Activated effector memory CD4-positive, alpha-beta T cell treated with anti-CD3 and anti-CD28 coated beads, Interleukin-2, amount 50 U/mL, for 16 hours (primary cell): ENCODE measurements around the gene ADPGK.
"Not testable (repeated sequence)": the region's sequence is repeated elsewhere in the genome, so short reads cannot be mapped to it uniquely, and the experiment has no call there.

Experiments used
- DNase-seq: peaks from one replicate; pipeline ENCODE4 v3.0.0-alpha.2; 2020

ADPGK gene

DNA sequence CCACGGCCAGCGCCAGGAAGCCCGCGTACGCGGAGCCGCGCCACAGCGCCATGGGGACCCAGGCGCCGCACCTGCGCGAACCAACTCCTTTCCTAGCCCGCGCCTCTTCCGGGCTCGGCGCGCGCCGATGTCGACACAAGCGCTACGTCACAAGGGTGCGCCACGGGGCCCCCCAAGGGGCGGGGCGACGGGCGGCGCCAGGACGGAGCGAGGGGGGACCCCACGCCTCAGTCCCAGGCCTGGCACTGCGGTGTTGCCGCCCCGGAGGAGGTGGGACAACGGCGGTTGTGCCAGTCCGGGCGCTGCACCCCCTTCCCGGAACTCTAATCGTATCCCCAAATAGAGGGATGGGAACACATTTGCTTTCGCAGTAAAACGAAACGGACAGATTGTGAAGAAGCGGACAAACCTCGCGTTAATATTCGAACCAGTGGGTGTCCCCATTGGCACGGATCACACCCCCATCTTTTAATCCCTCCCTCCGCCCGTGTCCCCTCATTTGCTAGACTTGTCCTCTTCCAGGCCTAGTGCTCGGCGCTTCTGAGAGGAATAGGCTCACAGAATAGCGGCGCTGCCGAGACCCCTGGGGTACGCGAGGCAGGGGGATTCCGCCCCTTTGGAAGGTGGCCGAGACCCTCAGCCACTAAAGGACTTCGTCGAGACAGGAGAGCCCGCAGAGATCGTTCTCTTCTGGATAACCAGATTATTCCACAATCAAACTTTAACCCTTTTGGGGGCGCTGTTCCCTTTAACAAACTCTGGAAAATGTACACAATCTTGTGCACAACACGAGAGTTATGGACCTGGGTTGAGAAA lies at the start of gene ADPGK:
Gene ADPGK (minus strand): TSS at position 119 of the 816 bp plus-strand sequence. CDS start 67 bp downstream, at position 52.
- DNase-seq, result peak; percentile 98

DNA sequence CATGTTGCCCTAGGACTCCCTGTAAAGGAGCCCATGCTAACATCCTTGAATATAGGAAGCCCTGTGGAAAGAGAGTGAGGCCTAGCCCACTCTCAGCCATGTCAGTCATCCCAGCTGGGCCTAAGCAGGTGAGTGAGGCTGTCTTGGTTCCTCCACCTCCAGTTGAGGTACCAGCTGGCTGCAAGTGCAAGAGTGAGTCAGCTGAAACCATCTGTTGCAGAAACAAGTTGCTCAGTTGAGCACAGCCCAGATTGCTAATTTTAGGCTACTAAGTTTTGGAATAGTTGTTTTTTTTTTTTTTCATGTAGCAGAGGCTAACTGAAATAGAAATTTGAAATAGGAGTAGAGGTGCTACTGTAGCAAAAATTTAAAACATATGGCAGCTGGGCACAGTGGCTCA lies 43.7 kb upstream of the ADPGK start:
- no peak for DNase-seq

DNA sequence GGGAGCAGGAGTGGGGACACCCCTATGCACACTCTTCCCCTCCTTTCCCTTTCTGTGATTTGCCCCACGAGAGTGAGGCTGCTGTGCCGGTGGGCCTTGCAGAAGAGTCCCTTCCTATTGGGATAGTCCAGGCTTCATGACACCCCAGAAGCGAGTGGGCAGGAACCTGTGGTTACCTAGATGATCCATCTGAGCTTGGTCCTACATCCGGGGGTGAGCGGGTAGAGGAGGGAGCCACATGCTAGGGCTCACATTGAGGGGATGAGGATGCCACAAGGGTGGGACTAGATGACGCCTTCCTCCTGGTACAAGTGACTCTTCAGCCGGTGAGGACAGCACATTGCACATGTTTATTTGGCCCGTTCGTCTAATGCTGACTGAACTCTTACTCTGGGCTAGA lies 43.1 kb upstream of the ADPGK start:
- DNase-seq, result no peak

DNA sequence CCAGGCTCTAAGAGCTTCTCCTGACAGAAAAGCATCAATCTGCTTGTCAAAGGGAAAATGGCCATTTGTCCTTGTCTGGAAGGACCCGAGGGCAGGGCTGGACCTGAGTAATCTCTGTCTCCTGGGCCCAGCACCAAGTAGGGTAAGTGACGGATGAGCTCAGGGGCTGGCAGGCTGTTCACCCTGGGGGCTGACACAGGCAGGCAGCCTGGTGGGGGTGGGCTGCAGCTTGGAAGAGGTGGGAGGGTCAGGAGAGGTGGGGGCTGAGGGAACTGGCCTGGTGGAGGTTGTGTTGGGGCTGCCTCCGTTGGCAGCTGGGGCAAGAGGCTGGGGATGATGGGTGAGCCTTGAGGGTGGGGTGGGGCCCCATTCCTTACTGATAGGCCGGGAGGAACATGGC lies 42.3 kb upstream of the ADPGK start:
- no peak for DNase-seq

DNA sequence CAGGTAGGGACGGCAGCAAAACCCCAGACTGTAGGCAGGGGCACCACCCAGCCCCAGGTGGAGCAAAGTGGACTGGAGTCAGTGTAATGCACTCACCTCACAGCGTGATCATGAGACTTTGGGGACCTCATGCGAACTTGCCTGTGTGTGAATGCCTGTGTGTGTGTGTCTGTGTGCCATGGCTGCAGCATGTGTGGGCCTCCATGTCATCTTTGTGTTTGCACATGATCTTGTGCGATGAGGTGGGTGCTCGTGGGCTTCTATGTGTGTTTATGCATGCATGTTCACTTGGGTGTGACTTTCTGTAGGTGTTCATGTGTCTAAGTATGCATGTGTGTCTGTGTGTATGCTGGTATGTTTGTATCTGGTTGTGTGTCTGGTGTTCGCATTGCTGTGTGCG lies 41.2 kb upstream of the ADPGK start:
- no peak for DNase-seq

DNA sequence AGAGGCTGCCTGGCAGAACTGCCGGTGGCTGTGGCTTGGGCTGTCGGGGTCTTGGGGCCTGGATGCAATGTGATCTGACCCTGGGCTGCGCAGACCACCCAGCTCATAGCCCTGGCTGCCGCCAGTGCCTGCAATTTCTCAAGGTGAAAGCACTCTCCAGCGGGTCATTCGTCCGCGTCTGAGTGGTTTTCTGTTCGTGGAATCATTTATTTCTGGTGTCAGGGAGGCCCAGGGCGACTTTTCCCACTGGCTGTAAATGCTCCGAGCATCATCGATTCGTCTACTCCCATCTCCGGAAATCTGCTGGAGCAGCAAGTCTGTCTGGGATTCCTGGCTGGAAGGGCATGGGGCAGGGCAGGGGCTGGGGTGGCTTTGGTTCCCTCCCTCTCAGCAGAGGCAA lies 40.6 kb upstream of the ADPGK start:
- no peak for DNase-seq

DNA sequence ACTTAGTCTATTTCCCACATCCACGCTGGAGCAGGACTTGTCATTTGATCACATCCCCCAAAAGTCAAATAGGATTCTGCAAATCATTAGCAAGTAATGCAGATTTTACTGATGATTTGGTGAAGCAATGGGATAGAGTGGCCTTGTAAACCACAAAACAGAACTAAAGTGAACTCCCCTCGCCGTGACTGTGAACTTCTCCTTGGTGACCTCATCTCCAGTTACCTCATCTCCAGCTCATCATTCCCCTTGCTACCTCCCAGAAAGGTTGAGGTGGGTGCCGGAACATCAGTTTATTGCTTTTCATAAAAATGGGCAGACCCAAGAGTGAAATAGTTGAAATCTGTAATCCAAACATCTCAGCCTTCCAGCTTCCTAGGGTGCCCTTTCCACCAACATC lies 36.7 kb upstream of the ADPGK start:
- DNase-seq, result no peak

DNA sequence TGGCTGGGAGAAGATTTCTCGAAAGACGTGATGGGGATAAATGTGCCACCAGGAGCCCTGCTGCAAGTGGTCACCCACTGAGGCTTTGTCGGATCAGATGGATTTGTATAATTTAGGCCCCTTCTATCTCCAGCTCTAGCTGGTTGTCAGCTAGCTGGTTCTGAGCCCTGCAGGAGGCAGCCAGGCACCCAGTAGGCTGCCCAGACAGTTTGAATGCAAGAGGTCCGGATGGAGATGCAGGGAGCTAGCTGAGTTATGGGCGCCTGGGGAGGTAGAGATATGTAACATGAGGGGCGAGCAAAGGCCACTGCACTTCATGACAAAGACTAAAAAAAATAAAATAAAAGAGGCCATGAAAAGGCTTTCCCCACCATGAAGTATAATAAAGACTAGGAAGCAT lies 35.1 kb upstream of the ADPGK start:
- DNase-seq, result no peak

DNA sequence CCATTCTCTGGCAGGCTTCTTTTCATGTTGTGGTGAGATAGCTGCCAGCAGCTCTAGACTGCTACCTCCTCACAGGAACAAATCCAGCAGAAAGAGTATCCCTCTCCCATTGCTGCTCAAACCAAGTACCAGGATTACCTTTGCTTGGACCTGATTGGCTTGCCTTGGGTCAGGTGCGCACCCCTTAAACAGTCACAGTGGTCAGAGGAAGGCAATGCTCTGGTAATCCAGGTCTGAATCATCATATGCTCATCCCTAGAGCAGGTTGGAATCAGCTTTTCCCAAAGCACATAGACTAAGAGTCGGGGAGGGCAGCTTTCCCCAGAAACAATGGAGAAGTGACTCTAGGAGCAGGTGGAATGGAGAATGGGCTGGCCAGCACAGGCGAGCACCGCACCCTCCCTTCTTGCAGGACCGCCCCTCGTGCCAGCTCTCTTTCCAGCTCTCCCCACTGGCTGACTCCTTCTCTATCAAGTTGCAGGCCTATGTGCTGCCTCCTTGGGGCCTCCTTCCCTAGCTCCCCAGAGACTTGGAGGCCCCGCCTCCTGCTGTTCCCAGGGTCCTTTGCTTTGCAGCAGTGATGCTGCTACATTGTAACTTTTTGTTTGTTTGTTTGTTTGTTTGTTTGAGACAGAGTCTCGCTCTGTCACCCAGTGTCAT lies 29.9 kb upstream of the ADPGK start:
- no peak for DNase-seq

DNA sequence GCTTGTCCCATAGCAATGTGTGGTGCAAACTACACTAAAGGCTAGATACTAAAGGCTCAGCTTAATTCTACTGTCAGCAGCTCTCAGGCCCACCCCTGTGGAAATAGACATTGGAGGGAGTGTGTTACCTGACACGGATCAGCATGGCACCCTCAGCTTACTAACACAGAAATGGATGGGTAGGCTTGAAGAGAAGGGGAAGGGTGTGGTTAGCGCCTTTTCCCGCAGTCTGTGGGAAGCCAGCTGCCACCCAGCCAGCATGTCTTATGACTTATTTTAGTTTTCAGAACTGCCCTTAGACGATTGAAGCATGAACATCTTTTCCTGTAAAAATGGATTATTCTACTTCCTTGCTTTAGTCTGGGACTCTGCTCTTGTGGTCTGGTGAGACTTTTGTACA lies 25.8 kb upstream of the ADPGK start:
- DNase-seq, result no peak

DNA sequence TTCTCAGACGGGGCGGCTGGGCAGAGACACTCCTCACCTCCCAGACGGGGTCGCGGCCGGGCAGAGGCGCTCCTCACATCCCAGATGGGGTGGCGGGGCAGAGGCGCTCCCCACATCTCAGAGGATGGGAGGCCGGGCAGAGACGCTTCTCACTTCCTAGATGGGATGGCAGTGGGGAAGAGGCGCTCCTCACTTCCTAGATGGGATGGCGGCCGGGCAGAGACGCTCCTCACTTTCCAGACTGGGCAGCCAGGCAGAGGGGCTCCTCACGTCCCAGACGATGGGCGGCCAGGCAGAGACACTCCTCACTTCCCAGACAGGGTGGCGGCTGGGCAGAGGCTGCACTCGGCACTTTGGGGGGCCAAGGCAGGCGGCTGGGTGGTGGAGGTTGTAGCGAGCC lies 23.8 kb upstream of the ADPGK start:
- DNase-seq, result not testable (repeated sequence)

DNA sequence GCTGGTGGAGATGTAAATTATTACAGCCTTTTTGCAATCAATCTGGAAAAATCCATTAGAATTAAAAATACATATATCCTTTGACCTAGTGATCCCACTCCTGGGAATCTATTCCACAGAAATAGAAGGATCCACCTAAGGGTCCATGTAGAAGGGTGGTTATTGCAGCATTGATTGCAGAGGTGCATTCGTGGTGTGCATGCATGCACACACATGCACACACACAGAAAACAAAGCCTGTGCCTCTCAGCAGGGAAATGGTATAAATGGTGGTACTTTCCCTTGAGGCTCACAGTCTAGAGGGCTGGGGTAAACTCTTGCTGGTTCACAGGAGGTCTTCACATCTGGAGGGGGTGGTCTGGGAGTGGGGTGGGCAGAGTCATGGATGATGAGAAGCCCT lies 19.4 kb upstream of the ADPGK start:
- no peak for DNase-seq

DNA sequence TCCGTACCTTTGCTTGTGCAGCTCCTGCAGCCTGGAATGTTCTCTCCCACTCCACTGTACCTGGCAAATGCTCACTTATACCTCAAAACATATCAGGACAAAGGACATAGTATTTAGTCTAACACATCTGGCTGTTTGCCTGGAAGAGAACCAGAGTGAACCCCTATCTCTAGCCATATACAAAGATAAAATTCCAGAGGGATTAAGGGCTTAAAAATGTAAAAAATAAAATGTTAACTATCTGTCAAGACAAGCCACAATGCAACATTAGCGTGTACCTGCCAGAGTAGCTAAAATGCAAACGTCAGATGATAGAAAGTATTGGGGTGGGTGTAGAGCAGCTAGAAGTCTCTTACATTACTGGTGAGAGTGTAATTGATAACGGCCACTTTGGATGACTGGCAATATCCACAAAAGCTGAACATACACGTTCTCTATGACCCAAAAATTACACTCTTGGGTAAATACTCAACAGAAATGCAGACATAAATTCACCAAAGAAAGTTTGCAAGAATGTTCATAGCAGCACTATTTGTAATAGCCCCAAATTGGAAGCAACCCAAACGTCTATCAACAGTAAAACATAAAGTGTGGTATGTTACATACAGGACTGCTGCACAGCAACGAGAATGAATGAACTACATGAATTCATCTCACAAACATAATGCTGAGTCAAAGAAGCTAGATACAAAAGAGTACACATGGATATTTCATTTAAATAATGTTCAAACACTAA lies 18.2 kb upstream of the ADPGK start:
- no peak for DNase-seq

DNA sequence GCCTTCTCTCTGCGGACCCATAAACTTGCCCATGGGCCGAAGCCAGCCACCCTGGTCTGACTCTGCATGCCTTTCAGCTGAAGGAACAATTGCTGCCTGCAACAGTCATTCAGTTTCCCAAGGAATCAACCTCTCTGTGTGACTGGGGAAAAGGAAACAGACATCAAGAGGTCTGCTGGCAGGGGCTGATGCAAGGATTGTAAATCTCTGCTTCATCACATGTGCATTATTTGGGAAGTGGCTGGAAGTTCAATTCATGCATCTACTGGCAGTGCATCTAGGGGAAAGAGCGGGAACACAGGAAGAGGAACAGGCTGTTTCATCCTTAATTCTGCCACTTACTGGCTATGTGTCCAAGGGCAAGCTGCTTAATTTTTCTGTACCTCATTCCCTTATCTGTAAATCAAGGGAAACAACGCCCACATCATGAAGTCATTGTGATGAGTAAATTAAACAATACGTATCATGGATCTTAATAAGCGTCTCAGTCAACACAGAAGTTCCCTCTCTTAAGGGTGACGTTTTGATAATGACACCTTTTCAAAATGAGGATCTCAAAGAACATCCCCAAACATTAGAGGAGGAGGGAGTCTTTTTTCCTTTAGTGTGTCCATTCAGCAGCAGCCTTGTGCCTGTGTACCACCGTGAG lies 17.4 kb upstream of the ADPGK start:
- DNase-seq, result no peak

DNA sequence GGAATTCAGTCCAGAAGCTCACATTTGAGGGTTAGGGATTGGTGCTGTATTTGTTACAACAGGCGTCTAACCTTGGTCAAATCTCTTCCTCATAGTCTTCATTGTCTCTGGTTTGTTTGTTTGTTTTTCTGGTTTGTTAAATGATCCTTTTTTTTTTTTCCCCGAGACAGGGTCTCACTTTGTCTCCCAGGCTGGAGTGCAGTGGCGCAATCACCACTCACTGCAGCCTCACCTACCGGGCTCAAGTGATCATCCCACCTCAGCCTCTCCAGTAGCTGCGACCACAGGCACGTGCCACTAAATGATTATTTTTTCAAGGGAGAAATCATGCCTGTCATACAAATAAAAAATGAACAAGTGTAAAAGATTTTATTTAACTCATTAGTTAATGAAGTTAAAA lies 14.3 kb upstream of the ADPGK start:
- no peak for DNase-seq

DNA sequence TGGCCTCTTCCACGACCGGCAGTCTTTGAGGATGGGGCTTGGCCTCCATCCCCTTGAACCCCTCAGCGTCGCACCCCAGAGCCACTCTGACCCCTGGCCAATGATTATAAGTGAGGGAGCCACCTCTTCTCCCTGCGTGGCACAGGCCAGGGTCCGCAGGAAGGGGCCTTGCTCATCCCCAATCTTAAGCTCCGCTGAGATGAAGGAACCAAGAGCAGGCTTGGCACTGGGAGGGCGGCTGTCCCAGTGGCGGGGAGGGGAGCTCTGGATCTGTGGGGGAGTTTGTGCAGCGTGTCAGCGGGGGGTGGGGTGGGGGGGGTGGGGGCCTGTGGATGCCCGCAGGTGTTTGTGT lies 13.8 kb upstream of the ADPGK start:
- DNase-seq, result no peak

DNA sequence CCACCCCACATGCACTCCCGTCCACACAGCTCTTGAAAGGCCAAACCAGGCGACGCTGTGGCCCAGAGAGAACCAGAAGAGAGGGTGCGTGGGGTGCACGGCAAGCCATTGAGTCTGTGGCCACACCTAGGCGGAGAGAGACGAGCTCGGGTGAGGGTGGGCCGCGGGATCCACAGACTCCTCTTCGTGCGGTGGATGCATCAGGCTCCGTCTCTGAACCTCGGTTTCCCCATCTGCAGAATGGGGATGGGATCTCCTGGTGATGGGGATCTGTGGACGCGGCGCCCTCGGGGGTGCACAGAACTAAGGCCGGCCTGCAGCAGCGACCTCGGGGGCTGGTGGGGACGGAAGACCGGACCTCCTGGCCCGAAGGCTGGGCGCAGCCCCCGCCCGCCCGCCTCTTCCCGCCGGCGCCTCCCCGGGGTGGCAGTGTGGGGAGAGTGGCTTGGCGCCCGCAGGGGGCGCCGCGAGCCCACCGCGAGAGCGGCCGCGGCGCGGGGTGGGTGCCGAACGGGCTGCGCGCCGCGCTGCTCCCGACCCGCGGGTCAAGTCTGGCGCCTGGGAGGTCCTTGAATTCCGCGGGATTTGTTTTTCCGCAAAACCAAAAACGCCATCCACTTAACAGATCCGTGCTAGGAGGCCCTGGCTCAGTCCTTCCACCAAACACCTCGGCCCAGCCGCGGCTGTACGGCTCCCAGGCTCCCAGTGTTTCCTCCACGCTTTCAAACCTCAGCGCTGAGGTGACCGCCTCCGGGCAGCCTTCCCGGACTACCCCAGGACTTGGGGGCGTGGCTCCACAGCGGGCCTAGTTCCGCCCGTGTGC lies 13.2 kb upstream of the ADPGK start:
- peak; percentile 79 for DNase-seq

DNA sequence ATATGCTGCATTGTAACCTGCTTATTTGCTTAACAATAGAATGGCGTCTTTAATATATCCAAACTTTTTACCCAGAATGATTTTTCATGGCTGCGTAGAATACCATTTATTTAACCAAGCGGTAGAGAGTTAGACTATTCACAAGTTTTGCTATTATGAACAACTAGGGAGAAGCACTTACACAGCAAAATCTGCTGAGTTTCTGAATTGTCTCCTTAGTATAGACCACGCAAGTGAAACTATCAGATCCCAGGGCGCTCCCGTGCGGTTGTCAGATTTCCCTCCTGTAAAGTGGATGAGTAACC lies 12.6 kb upstream of the ADPGK start:
- no peak for DNase-seq

DNA sequence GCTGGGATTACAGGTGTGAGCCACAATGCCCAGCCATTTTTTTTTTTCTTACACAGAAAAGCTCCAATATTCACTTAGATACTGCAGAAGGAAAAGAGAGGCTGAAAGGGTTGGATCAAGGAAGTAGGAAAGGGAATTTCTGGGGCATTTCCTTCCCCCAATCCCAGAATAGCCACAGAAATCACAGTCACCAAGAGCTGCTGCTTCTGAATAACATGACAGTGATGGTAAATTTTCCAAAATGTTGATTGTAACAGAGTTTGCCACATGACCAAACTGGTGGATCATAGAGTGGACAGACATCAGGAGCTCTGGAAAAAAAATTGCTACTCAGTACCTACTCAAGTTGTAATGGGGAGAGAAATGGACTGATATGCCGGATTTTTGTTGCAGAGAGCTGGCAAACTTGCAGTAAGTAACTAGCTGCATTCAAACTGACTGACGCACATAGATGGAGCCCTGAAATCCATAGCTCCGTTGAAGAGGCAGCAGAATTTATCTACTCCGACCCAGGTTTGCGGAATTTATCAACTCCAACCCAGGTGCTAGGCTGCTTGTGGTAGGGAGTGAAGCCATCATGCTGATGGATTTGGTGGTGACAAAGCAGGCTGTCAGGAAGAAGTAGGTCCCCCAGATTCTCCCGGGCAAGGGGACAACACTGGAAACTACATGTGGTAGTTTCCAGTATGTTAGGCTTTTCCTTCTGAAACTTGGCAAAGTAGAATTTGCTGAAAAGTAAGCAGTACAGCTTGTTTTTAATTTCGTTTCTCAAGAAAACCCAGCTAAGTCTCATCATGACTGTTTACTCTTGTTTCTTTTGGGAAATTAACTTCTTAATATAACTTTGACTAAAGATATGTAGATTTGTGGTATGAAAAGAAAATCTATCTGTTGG lies 10.5 kb upstream of the ADPGK start:
- DNase-seq, result no peak

DNA sequence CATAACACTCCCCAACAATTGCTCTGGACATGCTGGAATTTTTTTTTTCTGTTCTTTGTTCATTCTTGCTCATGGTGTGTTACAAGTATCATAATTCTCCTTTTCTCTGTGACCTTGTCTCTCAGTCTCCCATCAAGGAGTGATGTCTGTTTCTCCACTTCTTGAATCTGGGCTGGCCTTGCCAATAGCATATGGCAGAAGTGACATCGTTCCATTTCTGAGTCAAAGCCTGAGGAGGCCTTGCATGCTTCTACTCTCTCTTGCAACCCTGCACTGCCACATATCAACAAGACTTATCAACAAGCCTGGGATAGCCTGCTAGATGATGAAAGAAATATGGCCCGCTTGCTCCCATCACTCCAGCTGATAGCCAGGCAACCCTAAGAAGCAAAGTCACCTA lies 8.9 kb upstream of the ADPGK start:
- DNase-seq, result no peak

DNA sequence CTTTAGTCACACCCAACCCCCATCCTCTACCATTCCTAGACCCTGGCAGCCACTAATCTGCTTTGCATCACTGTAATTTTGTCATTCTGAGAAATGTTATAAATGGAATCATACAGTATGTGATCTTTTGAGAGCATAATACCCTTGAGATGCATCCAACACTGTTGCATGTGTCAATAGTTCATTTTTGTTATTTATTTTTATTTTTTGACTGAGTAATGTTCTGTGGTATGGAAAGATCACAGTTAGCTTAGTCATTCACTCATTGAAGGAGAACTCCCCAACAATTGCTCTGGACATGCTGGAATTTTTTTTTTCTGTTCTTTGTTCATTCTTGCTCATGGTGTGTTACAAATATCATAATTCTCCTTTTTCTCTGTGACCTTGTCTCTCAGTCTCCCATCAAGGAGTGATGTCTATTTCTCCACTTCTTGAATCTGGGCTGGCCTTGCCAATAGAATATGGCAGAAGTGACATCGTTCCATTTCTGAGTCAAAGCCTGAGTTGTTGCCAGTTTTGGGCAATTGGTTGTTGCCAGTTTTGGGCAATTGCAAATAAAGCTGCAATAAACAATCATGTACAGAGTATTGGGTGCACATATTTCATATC lies 6.8 kb upstream of the ADPGK start:
- no peak for DNase-seq
